GM19328 (cell line): ENCODE measurements around the gene TACC3.

Source experiments
- ATAC-seq: cut with Tn5 transposase; IDR thresholded peaks from one replicate; pipeline ENCODE4 v1.9.1; 2021; ENCODE audit warnings: mild to moderate bottlenecking, moderate library complexity; ENCODE audit not compliant: unreplicated experiment

Gene TACC3

DNA sequence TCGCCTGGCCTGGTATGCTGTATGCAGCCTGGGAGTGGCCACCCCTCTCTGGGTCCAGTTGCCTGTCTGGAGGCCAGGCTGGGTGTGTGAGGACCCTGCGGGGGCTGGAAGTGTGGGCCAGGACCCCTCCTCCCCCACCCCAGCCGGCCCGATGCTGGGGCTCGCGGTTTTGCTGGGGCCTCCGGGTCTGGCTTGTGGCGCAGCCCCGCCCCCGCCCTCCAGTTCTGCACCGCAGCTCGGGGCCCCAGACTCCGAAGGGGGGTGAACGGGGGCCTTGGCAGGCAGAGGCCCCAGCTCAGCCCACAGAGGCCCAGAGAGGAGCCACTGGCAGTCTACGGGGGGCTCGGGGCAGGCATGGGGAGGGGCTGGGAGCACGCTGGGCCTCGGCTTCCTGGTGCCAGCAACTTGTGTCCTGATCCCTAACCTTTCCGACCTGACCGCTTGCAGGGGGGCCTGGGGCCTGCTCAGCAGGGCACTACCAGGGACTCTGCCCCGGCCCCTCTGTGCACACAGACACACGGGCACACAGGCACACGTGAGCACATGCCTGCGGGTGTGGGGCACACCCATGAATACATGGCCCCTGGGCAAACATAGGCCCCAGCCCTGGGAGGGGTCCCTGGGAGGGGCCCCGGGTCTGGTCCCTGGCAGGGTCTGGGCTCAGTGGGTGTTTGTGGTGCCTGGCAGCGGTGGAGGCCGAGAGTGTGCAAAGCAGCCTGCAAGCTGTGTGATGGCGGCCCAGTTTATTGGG, 50.4 kb downstream of the TACC3 start:
- ATAC-seq = no peak

GRCh38 chr4:1772853-1773538, 51.7 kb downstream of the TACC3 start:
- ATAC-seq = no peak

GRCh38 chr4:1773754-1774153, 52.4 kb downstream of the TACC3 start:
- ATAC-seq = no peak

DNA sequence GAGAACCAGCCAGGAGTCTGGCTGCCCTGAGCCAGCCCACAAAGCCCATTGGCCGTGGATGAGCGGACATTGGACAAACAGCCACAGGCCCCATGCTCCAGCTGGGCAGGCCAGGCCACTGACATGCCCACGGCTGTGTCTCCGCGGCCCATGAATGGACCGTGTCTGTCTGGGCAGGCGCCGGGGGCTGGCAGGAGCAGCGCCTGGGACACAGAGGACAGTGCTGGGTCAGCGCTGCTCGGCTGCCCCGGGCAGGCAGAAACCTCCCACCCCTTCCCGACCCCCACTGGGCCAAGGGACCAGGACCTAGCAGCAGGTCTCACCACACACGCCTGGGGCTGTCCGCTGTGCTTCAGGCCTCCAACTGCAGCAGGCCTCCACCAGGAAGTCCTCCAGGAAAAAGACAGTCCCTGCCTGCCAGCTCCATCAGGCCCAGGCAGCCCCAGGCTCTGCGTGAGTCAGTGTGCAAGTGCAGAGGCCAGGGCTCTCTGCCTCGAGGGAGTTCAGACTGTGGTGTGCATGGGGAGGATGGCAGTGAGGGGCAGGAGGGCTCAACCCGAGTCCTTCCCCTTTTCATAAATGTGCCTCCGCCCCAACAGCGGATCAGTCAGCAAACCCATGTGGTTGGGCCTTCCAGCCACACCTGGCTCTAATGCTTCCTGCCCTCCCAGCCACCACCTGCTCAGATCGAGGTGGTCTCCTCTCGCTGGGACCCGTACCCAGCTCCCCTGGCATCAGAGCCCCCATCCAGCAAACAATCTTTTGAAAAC, 54.6 kb downstream of the TACC3 start:
- ATAC-seq = no peak

DNA sequence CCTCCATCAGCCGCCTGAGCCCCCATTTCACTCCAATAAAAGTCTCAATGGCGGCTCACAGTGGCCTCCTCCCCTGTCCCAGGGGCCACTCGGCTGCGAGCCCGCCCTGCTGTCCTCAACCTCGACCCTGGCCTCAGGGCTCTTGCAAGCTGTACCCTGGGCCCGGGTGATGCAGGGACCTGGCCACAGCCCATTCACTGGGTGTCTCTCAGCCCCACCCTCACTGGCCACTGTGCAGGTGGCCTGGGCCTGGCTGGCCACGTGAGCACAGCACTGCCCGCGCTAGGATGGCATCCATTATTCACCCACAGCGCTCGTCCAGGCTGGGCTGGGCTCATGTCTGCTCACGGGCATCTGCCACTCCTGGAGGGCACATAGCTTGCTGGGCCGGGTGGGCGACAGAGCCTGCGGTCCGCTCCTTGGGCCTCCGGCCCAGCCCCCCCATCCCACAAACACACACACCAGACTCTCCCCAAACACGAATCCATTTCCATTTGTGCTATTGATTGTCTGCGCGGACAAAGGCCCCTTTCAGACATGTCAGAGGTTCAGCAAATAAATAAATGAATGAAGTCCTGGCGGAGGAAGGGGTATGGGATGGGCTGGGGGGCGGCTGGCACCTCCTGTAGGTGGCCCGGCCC, 55.3 kb downstream of the TACC3 start:
- no peak for ATAC-seq

DNA sequence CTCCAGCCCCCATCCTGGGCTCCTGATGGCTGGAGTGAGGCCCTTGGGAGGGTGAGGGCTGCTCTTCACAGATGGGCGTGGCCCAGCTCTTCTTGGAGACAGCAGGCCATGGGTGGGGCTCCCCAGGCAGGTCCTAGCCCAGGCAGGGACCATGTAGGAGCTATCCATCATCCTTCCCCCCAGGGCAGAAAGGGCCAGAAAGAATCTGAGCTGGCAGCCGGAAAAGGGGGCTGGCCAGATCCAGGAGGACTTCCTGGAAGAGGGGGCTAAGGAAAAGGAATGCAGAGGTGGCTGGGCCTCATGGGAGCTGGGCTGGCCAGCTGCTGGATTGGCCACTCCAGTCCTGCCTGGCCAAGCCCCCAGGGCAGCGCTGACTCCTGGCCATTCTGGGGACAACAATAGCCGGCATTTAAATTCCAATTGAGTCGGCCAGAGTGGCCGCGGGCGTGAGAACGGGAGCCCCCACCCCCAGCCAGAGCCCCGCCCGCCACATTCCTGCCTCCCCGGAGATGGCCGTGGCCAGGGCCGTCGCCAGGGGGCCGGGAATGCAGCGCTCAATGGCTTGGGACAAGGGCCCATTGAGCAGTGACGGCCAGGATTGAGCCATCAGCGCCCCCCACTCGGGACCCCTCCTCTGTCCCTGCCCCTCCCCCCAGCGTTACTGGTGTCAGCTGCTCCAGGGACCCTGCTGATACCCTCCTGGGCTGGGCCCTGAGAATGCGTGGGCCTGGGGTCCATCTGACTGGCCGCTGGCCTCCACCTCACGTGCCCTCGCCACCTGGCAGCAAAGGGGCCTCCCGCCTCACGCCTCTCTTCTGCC, 56.7 kb downstream of the TACC3 start:
- ATAC-seq = no peak

DNA sequence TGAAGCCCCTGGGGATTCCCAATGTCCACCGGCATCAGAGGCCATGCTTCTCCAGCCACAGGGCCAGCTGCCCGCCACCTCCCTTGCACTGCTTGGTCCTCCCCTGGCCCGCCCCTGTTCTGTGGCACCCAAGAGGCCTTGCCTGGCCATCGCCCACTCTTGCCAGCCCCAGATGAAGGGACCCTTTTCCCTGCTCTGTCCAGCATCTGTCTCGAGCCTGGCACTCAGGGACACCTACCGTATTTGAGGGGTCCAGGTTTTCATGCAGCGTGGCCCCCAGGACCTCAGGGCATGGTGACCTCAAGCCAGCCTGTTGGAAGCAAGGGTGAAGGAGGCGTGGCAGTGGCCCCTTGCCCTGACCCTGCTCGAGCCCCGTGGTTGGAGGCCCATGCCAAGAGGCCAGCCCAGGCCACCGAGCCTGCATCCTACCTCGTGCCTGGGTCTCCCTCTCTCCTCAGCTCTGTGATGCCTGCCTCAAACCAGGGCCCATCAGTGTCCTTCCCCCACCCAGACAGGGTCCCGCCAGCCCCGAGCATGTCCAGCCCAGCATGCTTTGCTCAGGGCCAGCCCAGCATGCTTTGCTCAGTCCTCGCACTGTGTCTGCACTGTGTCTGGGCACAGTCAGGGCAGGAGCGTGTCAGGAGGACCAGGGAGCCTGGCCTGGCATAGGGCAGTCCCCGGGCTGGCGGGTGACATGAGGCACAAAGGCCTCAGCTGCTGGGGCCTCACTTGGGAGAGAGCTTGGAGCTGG, 57.5 kb downstream of the TACC3 start:
- no peak for ATAC-seq

DNA sequence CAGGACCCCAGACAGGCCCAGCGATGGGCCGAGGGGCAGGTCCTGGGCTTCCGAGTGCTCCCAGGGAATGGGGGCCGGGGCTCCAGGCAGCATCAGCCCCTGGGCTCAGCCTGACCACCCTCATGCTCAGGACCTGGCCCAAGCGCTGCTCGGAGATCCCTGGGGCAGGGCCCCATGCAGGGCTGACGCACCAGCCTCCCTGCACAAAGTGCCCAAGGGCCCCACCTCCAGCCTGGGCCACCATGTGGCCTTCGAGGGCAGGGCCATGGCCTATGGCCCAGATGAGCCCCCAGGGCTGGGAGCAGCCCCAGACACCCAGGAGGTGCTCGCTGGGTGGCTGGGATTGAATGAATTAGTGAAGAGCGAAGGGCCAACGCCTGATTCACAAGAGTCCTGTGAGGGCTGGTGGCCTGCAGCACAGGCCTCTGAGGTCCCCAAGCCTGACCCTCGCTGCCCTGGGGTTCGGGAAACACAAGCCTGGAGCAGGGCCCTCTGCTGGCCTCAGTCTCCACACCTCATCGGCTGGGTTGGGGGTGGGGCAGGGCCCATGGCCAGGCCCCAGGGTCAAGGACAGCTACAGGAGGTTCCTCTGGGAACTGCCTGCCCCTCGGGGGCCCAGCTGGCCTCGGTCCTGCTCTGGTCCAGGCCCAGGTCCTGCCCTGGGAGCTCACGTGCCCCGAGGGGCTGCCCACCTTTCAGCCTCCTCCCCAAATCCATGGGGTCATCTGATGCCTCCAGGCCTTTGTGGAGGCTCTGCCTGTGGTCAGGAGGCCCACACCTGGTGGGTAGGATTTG, 58.5 kb downstream of the TACC3 start:
- ATAC-seq = no peak

DNA sequence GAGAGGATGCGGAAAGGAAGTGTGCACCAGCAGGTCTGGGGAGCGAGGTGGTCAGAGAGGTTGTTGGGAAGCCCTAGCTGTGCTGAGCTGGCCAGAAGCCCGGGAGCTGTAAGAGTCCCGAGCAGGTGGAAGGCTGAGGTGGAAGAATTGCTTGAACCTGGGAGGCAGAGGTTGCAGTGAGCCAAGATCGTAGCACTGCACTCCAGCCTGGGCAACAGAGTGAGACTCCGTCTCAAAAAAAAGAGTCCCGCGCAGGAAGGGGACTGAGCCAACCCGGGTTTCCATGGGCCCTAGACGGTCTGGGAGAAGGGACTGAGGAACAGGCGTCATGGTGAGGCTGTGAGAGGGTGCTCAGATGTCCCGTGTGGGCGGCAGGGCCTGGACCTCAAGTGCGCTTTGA, 59.1 kb downstream of the TACC3 start:
- ATAC-seq = no peak

- no peak for ATAC-seq
These were observed 61.7 kb downstream of the TACC3 start for GRCh38 chr4:1783015-1783414.

- no peak for ATAC-seq
These were observed 62.6 kb downstream of the TACC3 start for GRCh38 chr4:1783970-1784369.

- no peak for ATAC-seq
These were observed 63.1 kb downstream of the TACC3 start for GRCh38 chr4:1784395-1784788.

GRCh38 chr4:1784789-1785591, 63.7 kb downstream of the TACC3 start:
- no peak for ATAC-seq

DNA sequence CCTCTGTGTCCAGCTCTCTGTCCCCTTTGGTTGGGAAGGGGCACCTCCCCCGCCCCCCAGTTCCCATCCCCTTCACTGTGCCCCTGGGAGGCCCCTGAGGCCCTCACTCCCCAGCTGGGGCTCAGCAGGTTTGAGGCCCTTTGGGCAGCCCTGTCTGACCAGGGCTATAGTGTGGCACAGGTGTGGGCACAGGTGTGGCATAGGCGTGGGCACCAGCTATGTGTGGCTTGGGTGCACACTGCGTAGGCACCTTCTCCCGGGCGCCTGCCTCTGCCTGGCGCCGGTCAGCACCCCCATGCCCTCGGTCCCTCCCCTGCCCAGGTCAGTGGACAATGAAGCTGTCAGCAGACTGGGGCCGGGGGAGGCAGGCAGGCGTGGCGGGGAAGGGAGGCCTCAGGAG, 64.3 kb downstream of the TACC3 start:
- no peak for ATAC-seq

DNA sequence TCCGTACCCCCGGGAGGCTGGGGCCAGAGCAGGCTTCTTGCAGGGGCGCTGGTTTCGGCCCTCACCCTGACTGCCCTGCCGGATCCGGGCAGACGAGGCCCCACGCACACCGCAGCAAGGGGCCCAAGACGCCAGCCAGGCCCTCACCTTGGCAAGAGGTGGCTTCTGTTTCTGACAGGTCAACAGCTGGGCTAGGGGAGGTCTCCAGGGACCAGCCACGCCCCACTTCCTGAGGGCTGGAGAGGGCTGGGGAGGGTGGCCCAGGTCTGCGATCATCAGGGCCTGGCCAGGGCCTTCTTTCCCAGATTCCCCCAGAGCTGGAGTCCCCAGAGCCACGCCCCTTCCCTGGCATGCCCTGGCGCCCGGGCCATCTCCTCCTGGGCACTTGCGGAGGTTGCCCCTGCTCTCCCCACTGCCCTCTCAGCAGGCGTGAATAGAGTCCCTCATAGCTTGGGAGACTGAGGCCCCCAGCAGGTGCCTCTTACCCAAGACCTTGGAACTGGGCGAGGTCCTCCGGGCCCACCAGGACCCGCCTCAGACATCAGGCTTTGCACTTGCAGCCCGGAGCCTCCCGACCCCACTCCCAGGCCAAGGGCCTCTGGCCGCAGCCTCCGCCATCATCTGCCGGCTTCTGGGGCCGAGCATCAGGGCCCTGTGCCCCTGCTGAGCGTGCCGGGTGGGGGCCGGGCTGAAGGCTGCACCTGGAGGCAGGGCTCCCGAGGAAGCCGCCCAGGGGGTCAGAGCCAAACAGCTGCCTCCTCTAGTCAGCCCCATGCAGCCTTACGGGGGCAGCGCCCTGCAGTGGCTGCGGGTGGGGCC, 65.4 kb downstream of the TACC3 start:
- ATAC-seq = no peak

DNA sequence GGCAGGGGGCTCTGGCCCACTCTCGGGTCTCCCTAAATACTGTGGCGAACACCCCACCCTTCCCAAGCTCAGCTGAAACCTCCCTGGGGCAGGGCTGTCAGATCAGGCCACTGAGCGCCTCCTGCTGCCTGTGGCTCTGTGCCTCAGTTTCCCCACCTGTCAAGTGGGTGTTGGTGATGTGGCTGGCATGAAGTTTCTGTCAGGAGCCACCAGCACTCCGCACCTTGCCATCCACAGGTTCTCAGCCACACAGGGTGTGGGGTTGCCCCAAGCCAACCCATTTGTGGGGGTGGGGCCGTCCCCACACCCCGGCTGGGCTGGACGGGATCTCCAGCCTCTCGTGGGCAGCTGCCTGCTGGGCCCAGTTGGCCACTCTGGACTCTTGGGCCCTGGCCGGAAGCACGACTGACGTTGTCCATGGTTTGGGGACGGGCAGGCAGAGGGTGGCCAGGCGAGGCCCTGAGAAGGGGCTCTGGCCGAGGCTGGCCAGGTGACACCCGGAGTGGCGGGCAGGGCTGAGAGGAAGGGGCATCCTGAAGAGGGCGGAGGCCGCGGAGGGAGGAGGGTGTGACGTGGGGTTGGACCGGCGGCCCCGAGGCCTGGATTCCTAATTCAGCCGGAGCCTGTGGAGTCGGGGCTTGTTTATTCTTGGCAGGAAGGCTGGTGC, 66.2 kb downstream of the TACC3 start:
- ATAC-seq = no peak
